Dedifferentiated amniotic fluid mesenchymal stem cell (primary cell): ENCODE measurements around the gene PAMR1.
"Not testable (repeated sequence)": the region's sequence is repeated elsewhere in the genome, so short reads cannot be mapped to it uniquely, and the experiment has no call there.

Experiments
- DNase-seq: peaks from one replicate; pipeline ENCODE4 v3.0.0-alpha.2; 2016; ENCODE audit errors: extremely low spot score

PAMR1 gene

GRCh38 chr11:35543481-35543880, 18.1 kb upstream of the PAMR1 start:
- no peak for DNase-seq

GRCh38 chr11:35541621-35542375, 16.4 kb upstream of the PAMR1 start:
- peak; percentile 80 for DNase-seq

DNA sequence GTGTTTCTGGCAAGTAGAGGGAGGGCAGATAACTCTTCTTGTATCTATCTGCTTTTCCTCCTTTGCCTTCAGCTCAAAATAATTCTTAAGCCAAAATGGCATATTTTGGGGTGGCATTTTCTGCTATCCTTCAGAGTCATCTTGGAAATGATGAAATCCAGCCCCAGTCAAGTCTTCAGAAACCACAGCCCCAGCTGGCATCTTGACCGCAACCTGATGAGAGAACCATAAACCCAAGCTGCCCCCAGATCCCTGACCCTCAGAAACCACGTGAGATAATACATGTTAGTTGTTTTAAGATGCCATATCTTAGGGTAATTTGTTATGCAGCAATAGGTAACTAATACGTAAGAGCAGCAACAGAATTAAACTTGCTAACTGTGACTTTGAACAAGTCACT, 15.1 kb upstream of the PAMR1 start:
- no peak for DNase-seq

DNA sequence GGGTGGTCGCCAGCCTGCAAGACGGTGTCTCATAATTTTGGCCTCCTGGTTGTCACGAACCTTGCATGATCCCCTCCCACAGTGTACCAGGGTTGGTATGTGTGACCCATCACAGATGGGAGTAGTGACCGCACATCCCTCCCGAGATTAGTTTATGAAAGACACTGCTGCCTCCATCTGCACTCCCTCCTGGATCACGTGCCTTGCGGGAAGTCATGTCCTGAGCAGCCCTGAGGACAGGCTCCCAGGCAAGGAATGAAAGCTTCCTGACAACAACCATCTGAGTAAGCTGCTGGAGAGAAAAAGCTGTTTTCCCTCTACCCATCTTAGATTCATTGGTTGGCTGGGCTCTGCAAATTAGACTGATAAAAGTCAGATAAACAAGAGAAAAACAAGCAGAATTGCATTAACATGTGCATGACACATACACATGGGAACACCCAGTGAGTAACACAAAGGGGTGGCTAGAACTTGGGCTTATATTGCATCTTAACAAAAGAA, 14.4 kb upstream of the PAMR1 start:
- DNase-seq = peak; percentile 47

DNA sequence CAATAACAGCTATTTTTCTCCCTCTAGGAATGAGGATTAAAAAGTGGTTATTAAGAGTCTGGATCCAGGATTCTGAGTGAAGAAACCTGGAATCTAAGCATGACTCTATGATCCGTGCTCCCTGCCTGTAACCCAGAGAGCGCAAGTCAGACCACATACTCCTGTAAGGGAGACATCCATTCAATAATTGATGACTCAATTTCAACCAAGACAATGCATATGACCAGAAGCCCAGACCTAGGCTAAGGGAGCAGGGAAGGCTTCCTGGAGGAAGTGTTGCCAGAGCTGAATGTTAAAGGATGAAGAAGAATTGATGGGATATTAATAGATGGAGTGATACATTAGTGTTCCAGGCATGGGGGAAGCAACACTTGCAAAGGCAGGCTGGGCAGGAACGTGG, 13.8 kb upstream of the PAMR1 start:
- DNase-seq = no peak

DNA sequence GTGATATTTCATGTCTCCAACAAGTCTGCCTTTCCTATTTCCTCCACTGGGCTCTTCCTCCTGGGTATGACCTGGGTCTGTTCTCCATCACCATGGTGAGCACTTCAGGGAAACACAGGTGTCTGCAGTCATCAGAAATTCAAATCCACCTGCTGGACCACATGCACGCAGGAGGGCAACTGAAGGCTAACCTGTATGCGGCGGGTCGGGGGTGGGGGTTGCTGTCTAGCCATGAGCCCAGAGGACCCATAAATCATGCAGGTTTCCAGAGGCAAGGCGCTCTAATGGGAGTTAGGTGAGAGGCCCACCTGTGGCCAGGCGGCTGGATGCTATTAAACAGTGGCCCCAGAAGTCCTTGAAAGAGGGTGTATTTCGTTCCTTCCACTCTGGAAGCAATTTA, 11.1 kb upstream of the PAMR1 start:
- DNase-seq = no peak

- DNase-seq = no peak
Observed at GRCh38 chr11:35531246-35531645, 5.8 kb upstream of the PAMR1 start.

- peak; percentile 66 for DNase-seq
Observed at GRCh38 chr11:35529971-35530495, 4.6 kb upstream of the PAMR1 start.

GRCh38 chr11:35526370-35526792, 965 bp upstream of the PAMR1 start:
- DNase-seq = no peak

GRCh38 chr11:35524780-35525179, 636 bp downstream of the PAMR1 start:
- no peak for DNase-seq

DNA sequence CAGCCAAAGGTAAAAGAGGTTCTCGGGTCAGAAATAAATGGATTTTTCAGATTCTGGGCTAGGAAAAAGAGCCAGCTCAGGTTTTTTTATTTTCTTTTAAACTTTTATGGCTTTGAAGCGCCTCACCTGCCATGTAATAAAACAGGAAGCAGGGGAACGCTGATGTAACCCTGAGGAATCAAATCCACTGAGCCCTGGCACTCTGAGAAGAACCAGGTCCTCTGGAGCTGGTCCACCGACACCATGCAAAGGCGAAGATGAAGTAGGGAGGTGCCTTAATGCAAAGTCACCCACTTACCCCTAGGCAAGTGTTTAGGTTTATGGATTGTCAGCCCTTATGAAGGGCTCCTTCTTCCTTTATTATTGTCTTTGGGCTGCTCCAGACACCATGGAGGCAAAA, 1.6 kb downstream of the PAMR1 start:
- no peak for DNase-seq

- peak; percentile 63 for DNase-seq
Observed at GRCh38 chr11:35523331-35523768, 2.1 kb downstream of the PAMR1 start.

- DNase-seq = not testable (repeated sequence)
Observed at GRCh38 chr11:35522091-35522490, 3.3 kb downstream of the PAMR1 start.

GRCh38 chr11:35520376-35520775, 5.0 kb downstream of the PAMR1 start:
- DNase-seq = no peak

DNA sequence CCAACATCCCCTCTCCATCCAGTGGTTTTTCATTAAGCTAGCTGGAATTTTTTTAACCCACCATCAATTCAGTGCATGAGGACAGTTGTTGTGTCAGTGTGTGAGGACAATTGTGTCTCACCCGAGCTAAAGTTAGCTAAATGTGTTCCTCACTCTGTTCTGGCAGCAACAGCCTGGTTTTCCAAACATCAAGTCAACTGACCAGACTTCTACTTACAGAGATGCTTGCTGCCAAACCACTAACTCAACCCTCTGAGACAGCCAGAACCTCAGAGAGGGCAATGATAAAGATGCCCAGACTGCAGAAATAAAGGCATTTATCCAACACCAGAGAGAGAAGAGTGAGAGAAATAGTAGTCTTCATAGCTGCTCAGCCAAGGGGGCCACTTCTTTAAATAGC, 6.7 kb downstream of the PAMR1 start:
- DNase-seq = no peak

- DNase-seq = no peak
Observed at GRCh38 chr11:35517481-35517880, 7.9 kb downstream of the PAMR1 start.

- DNase-seq = no peak
Observed at GRCh38 chr11:35516403-35516802, 9.0 kb downstream of the PAMR1 start.

GRCh38 chr11:35515224-35515623, 10.2 kb downstream of the PAMR1 start:
- peak; percentile 71 for DNase-seq

DNA sequence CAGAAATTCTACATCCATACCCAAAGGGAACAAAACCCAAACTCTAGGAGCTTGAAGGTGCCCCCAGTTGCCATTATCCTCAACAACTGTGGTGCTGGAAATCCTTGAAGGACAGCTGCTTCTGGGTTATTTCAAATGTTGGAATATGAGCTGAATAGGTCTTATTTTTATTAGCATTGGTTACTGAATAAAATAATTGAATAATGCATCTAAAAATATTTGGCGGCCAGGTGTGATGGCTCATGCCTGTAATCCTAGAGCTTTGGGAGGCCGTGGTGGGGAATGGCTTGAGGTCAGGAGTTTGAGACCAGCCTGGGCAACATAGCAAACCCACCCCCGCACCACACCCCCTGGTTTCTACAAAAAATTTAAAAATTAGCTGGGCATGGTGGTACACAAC, 10.9 kb downstream of the PAMR1 start:
- DNase-seq = no peak

DNA sequence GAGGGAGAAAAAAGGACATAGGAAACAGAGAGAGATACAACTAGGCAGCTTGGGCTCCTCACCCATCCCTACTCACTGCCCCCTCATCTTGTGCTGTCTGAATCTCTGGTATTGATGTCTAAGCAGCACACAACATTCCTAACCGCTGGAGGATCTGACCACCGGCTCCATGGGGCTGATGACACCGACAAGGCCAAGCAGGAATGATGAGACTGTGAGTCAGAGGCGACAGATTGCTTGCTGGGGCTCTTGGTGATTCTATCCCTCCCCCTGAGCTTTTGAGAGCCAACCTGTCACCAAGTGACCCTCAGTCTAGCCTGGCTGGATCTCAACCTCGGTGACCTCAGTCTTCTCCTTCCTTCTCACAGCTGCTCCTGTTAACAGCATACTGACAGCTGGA, 13.8 kb downstream of the PAMR1 start:
- peak; percentile 38 for DNase-seq

- no peak for DNase-seq
Observed at GRCh38 chr11:35507688-35508087, 17.7 kb downstream of the PAMR1 start.

- no peak for DNase-seq
Observed at GRCh38 chr11:35501776-35502175, 23.6 kb downstream of the PAMR1 start.

DNA sequence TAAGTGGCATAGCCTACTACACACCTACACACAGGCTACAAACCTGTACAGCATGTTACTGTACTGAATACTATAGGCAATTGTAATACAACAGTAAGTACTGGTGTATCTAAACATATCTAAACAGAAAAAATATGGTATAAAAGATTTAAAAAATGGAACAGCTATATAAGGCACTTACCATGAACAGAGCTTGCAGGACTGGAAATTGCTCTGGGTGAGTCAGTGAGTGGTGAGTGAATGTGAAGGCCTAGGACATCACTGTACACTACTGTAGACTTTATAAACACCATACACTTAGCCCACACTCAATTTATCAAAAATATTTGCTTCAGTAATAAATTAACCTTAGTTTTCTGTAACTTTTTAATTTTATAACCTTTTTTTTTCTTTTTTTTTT, 24.7 kb downstream of the PAMR1 start:
- no peak for DNase-seq

- DNase-seq = no peak
Observed at GRCh38 chr11:35496416-35496815, 29.0 kb downstream of the PAMR1 start.
